COLO829 (cell line): ENCODE measurements around the gene MMP14.
"Not testable (repeated sequence)": the region's sequence is repeated elsewhere in the genome, so short reads cannot be mapped to it uniquely, and the experiment has no call there.

Experiments used
- DNase-seq: peaks from one replicate; pipeline ENCODE4 v3.0.0; 2012; ENCODE audit warnings: low spot score

The MMP14 gene

DNA sequence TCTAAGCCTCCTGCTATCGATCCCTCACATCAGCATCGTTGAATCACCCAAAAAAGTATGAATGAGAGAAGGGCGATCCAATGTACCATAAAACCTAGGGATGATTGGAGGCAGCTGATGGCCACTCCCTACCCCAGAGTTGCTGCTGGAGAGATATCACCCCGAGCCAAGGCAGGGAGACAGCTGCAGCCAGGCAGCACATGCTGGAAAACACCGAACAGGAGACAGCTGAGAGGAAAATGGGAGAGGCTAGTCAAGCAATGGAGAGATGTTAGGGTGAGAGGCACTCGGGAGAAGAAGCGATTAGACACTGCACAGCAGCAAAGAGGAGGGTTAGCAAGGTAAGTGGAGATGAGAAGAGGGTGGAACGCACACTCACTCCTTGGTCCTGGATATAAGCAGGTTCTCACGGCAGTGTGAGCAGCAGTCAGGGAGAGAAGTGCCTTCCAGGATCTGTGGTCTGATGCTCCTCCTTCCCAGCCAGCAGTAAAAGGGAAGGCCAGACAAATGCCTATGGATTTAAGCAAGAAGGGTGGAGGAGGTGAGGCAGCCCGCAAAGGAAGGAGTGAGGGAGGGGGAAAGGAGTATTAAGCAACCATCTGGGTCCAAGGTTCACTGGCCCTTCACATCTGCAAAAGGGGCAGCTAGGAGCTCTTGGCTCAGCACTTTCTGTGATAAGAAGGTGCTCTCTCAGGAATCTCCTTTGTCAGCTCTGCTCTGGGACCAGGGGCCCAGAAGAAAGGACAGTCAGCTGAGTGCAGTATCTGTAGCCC, 21.3 kb upstream of the MMP14 start, which contains the start of gene SLC7A7:
SLC7A7 (minus strand) TSS at position 495 of the 773 bp plus-strand sequence. CDS start 2,037 bp downstream, outside the sequence.
- DNase-seq = no peak

DNA sequence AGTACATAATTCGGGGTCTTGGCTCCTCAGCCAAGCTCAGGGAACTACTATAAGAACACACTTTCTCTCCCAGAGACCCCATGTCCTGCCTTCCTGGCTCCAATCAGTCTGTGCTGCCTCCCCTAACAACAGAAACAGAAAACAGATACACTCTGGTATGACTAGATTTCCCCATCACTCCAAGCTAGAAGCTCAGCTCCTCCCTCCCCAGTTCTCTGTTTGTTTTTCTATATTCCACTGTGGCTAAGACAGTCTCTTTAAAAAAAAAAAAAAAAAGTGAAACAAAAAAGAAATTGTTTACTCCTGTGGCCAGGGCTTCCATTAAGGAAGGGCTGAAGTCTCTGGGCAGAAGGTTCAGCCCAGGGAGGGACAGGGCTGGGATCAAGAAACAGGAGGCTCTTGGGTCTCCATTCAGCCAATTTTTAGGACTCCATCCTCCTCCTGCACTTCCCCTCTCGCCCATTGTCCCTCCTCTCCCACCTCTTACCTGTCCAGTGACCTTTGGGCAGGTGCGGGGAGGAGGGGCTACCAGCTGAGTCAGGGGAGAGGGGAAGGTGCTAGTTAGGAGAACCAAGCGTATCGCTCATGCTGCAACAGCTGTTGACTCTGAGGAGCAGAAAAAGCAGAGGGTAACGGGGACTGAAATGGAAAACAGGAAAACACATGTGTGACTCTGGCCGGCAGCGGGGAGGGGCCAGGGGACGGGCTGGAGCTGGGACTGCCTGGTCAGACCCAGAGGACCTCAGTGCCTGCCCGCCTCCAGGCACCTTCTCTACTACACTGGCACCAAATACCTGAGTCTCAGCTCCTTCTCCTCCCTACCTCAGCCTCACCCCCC, 17.0 kb upstream of the MMP14 start:
- peak; percentile 57 for DNase-seq

DNA sequence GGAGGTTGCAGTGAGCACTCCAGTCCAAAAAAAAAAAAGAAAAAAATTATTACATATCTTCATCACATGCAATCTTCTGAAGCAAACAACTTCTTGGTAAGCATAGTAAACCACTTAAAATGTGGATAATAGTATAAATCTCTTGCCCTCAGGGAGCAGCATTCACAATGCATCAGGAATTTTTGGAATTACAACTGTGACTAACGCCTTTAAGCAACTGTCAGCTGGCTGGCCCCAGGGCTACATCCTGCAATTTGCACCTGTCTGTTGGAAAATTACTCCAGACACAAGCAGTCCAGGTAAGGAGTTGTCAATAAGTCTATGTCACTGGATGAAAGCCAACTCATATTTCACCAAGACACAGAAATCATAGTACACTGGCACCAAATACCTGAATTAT, 15.7 kb upstream of the MMP14 start:
- DNase-seq = no peak

DNA sequence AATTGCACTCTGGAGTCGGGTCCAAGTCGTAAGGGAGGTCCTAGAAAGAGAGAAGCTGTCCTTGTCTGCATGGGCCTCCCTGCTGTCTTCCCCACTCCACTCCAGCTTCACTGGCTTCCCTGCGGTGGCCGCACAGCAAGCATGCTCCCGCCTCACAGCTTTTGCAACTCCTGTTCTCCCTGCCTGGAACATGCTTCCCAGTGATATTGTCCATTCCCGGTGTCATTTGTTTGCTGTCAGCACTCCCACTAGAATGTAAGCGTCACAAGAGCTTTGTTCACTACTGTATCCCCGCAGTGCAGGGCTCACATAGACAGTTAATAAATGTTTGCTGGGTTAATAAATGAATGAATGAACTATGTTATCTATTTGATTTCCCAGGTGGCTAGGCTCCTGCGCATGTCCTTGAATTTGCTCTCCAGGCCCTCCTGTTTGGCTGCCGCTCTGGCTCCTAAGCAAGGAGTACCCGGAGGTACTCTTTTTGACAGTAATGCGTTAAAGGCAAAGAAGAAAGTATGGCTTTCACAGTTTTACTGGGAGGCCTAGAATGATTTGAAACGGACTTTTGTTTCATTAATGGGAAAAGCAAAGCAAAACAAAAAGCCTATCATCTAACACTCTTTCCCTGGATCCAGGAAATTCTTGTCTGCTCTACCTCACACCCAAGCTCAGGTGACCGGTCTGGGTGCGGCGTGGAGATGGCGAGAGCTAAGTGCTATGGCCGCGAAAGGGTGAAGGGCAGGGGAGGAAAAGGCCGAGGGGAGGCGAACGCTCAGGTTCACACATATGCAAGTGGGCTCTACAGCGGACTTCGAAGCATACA, 15.0 kb upstream of the MMP14 start:
- no peak for DNase-seq

DNA sequence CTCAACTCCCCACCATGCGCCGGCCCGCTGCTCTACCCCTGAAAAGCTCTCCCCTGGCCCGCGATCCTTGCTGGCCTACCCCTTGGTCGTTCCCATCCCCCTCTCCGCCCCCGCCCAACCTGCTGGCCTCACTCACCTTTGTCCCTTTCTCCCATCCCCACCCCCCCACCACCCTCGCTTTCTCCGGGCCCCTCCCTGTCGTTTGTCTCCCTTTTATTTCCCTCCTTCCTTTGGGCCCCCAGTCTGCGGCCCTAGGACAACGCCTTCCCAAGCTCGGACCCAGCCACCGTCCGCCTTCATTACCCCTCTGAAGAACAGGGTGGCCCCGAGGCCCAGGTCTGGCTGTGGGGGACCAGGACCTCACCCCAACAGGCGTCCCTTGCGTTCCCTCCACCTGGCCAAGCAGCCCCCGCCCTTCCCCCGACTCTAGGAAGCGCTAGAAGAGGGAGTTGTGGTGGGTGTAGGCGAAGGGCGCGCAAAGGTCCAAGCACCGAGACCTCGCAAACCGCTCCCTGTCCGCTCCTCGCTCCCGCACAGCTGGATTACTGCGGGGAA, 14.3 kb upstream of the MMP14 start:
- no peak for DNase-seq

DNA sequence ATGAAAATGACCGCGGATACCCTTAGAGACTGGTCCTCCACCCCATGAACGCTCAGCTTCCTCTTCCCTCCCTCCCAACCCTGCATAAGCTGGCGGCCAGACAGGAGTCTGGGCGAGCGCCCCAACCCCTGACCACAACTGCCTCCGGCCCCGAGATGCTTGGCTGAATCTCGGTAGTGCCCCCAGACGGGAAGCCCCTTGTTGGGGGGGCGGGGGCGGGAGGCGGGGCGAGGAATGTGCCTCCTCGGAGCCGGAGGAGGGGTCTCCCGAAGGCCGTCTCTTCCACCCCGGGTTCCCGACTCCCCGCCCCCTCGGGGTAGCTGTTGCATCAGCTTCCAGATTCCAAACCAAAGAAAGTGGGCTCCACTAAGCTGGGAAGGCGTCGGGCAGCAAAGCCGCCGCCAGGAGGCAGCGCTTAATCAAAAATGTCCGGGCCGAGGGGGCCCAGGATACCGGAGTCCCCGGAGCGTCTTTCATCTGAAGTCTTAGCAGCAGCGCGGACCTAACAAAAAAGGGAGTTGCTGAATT, 13.8 kb upstream of the MMP14 start:
- DNase-seq = peak; percentile 42

DNA sequence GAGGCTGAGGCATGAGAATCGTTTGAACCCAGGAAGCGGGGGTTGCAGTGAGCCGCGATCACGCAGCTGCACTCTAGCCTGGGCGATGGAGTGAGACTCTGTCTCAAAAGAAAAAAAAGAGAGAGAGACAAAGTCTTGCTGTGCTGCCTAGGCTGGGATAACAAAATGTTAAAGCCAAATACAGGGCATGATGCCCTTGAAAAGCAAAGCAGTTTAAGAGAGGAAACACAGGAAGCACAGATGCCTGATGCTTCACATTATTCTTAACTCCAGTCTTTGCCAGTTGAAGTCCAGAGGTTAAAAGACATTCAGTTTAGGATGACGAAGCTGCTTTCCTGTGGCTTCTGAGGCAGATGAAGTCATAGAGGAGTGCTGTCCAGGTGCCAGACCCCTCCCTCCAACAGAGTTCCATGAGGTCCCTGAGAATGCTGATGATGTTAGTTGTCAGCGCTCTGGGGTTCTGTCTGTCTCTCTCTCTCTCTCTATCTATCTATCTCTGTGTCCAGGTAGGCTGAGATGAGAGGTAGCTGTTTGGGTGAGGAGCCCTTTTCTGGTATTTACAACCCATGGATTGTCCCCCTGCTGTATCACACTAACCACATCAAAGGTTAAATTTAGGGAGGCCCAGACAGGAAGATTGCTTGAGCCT, 11.6 kb upstream of the MMP14 start:
- no peak for DNase-seq

DNA sequence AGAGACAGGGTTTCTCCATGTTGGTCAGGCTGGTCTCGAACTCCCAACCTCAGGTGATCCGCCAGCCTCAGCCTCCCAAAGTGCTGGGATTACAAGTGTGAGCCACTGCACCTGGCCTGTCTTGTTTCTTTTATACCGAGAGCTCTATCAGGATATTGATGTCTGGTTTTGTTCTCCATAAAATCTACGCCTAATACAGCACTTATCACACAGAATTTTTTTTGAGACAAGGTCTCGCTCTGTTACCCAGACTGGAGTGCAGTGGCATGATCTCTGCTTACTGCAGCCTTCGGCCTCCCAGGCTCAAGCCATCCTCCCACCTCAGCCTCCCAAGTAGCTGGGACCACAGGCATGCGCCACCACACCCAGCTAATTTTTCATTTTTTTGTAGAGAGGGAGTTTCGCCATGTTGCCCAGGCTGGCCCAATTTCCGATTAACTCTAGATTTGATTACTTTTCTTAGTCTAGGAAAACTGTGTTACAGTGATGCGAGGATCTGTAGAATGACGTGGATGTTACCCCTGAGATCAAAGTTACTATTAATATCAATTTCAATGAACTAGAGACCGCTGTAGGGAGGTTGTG, 7.2 kb upstream of the MMP14 start:
- not testable (repeated sequence) for DNase-seq

DNA sequence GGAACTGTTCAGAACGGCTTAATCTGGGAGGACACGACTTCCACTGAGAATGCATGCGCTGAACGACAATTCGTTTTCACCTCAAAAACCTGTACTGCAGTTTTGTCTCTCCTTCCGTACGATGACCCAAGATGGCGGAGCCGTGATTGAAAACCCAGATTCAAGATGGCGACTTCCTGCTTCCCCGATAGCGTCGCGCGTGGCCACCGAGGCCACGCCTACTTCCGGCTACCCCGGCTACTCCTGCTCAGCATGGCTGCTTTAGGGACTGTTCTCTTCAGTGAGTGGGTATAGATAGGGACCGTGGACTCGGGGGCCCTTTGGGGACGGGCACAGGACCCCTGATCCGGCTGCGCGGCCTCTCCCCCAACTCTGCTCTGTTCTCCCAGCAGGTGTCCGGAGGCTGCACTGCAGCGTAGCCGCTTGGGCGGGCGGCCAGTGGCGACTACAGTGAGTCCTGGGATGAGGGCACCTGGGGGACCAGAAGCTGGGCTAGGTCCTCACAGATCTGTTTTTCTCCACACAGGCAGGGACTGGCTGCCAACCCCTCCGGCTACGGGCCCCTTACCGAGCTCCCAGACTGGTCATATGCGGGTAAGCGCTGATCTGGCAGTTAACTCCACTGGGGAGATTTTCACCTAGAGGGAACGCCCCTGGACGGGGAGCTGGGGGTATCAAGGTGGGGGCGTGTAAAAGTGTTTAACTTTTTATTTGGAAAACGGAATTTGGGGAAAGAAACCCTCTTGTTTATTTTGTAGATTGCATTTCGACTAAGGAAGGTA, 6.5 kb upstream of the MMP14 start, which contains the start of gene MRPL52:
MRPL52 (plus strand) TSS at position 227 of the 782 bp plus-strand sequence; CDS start at position 253, 26 bp downstream.
- peak; percentile 71 for DNase-seq

DNA sequence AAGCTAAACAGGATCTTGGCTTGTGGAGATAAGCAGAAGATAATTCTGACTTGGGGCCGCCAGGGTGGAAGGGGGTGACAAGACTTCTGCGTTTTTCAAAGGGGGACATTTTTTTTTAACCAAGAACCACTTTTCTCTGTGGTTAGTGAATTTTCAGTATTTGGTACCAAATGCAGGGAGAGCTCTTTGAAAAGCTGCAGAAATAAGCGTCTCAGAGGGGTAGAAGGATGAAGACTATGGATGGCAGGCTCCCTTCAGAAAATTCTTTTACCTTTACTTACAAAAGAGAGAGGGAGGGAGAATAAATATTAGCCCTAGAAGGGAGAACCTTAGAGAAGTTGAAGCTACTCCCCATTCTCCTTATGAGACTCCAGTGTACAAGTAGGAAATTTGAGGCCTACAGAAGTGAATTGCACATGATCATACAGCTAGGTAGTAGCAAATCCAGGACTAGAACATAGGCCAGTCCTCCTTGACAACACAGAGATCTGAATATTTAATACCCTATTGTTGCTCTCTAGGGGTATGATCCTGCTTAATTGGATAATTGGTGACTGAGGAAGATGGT, 5.9 kb upstream of the MMP14 start:
- no peak for DNase-seq

DNA sequence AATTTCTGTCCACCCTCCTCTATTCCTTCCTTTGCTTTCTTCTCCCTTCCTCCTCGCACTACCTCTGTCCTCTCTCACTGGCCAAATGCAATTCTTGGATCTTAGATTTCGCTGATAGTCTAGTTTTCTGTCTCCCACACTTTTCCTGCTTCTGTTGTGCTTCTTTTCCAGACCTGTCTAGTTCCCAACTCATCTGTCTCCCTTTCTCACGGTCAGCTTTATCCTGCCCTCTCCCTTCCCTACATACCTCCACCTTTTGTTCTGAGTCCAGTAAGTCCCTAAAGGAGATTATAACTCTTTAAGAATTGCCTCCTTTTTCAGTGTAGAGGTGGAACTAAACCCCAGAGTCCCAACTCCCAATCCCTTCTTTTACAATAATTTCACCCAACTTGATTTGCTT, 880 bp upstream of the MMP14 start:
- DNase-seq = no peak

DNA sequence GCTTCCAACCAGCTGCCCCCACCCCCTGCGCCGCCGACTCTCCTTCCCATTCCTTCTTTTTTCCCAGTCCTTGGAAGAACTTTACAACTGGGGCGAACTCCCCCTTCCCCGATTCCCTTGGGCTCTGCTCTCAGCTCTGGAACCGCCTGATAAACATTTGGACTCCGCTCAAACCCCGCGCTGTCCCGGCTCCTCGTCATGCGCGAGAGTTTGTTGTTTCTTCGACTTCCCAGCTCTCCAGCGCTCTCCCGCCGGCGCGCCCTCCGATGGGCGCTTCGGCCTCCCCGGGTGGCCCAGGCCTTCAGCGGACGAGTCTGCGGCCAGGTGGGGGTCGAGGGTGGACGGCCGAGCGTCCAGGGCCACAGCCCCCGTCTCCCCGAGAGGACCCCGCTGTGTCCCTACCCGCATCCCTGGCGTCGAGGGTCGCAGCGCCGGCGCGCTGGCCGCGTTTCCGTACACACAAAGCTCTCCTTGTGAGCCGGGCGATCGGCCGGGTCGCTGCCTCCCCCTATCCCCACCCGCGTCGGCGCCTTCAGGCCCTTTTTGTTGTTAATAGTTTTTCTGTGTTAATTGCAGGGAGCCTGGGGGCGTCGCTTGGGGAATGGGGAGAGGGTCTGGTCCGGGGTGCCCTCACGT, 847 bp downstream of the MMP14 start:
- no peak for DNase-seq

DNA sequence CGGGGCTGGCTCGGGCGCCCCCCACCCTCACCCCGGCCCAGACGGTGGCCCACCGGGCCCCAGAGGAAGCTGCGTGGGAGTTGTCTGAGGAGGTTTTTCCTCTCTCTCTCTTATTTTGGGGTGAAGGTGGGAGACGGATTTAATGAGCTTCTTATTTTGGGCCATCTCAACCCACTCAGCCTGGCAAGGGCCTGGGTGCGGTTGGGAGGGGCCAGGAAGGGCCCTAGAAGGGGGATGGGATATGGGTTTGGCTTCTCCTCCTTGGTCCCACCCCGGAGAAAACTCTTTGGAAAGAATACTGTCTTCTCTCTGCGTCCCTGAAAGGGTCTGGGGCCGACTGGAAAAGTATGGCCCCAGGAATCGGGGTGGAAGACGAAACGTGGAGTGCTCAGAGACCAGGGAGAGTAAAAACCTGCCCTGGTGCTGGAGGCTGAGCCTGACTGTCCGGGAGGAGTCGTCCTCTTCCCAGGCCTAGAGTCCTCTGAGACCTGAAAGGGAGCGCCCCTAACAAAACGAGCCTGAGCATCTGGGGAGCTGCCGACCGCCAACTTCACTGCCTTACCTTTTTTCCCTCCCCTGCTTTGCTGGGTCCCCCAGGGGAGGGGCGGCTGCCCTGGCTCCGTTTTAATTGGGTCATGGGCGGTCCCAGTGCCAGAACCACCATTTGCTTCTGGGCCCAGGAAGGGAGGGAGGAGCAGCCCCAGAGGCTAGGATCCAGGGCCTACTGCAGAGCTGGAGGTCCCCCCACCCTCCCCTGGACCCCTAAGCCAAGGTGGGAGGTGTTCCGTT, 1.6 kb downstream of the MMP14 start:
- DNase-seq = peak; percentile 43

DNA sequence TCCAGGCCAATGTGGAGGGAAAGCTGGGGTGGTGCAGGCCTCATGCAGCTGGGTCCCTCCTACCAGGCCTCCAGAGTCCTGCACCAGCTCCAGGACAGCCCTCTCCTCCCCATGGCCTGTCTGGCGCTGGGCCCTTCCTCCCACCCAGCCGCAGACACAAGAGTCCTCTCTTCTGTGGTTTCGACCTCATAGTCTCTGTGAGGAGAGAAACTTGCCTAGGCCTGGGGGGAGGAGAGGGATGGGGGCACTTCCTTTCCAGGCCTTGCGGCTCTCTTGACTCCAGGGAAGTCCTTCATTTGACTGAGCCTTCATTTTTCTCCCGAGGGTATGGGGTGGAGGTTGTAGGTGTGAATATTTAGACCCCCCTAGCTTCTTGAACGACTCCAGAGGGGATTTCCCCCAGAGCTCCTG, 2.3 kb downstream of the MMP14 start:
- DNase-seq = peak; percentile 47

DNA sequence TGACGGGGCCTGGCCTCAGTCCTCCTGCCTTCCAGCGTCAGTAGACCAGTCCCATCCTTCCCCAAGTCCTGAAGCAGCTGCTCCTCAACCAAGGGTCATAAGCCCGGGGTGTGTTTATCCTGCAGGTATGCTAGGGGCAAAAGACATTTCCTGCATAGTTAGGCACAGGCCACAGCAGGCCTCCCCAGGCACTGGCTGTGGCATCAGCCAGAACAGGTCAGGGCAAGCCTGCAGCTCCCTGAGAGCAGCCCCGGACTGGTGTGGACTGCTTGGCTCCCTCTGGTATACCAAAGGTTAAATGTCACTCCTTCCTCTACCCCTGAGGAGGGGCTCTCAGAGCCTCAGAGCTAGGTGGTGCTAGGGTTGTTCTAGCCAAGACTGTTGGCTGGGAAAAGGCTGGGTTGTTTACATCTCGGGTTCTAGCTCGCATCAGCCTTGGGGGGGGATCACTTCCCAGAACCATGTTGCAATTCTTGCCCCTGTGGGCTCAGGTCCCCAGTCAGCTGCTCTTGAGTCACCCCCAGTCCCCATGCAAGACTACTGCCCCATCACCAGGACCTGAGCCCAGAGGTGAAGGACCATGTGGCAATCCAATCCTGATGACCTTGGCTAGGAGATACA, 2.9 kb downstream of the MMP14 start:
- no peak for DNase-seq

DNA sequence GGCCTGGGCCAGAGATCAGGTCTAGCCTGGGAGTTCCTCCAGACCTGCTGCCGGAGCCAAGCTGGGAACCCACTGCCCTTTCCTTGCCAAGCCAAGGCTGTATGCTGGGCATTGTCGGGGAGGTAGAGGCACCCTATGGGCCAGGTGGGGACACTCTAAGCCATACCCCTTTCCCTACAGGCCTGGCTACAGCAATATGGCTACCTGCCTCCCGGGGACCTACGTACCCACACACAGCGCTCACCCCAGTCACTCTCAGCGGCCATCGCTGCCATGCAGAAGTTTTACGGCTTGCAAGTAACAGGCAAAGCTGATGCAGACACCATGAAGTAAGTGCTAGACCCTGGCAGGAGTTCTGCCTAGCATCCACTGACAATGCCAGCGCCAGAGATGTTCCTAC, 4.9 kb downstream of the MMP14 start:
- no peak for DNase-seq

DNA sequence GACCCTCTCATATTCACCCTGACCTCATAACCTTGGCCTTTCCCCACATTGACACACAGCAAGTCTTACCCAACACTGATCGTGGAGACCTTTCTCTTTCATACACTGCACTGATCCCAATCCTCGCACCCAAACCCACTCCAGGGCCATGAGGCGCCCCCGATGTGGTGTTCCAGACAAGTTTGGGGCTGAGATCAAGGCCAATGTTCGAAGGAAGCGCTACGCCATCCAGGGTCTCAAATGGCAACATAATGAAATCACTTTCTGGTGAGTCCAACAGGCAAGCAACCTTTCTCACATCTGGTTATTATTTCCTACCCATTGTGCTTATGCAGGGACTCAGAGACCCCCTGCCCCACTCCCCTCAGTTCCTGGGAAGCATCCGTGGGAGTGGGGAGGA, 5.4 kb downstream of the MMP14 start:
- no peak for DNase-seq
